ENCODE measurements around the gene CFAP99. TPM values are rescaled to one million over a fixed set of nuclear protein-coding genes. Genes with fewer than 3 reads are reported as not detected.

CFAP99 gene
- total and polyA plus RNA-seq, 4 experiments from 2014 or later: 0.12 to 0.19 TPM; not detected in 2

GRCh38 chr4:2384245-2384644, 34.5 kb upstream of the CFAP99 start:
- H3K36me3 ChIP-seq (ENCODE audit: insufficient read depth, low read length): no peaks in the 10 kb centered on the region
- no peaks in the 10 kb centered on the region for H3K9me3 ChIP-seq (ENCODE audit: control insufficient read depth in 1 of 2, low read length in 2 of 2)
- Mint-ChIP-seq H3K27ac (peak overlapping the region in 3 of 7 donors; percentile 5 to 87 (median 50)), H3K36me3 (peaks cover 7 to 18% of the 10 kb centered on the region in 2 donors), H3K27me3 (no peaks in the 10 kb centered on the region), H3K4me3 (no peak overlapping the region), H3K4me1 (peaks cover 17 to 37% (median 26%) of the 10 kb centered on the region in 4 donors), H3K9me3 (no peaks in the 10 kb centered on the region)
- CTCF ChIA-PET (ENCODE audit: partially characterized antibody): no interaction called here
- POLR2A ChIA-PET (ENCODE audit: partially characterized antibody): no interaction called here
- no peak overlapping the region for H3K4me3 ChIP-seq (ENCODE audit: low read length in 2 of 2)
- intact Hi-C loops (cut with micrococcal nuclease): no loop called here
- H3K27me3 ChIP-seq (ENCODE audit: insufficient read depth, low read length): no peaks in the 10 kb centered on the region
- no peak overlapping the region for H3K27ac ChIP-seq (ENCODE audit: low read depth, low read length)
- peaks cover 10% of the 10 kb centered on the region for H3K4me1 ChIP-seq (ENCODE audit: insufficient read depth, low read length)
- DNase-seq: no peak

- CTCF ChIA-PET (ENCODE audit: partially characterized antibody): no interaction called here
- POLR2A ChIA-PET (ENCODE audit: partially characterized antibody): no interaction called here
- Histone ChIP-seq H3K27ac (ENCODE audit: low read depth, low read length) (no peak overlapping the region), H3K4me3 (ENCODE audit: low read length in 2 of 2) (no peak overlapping the region), H3K36me3 (ENCODE audit: insufficient read depth, low read length) (no peaks in the 10 kb centered on the region), H3K27me3 (ENCODE audit: insufficient read depth, low read length) (no peaks in the 10 kb centered on the region), H3K4me1 (ENCODE audit: insufficient read depth, low read length) (peaks cover 22% of the 10 kb centered on the region), H3K9me3 (ENCODE audit: control insufficient read depth in 1 of 2, low read length in 2 of 2) (no peaks in the 10 kb centered on the region)
- H3K27me3 Mint-ChIP-seq: no peaks in the 10 kb centered on the region
- intact Hi-C loops (cut with micrococcal nuclease): no loop called here
- H3K9me3 Mint-ChIP-seq: no peaks in the 10 kb centered on the region
- no peak overlapping the region for H3K4me3 Mint-ChIP-seq
- H3K4me1 Mint-ChIP-seq: peaks cover 18 to 40% (median 28%) of the 10 kb centered on the region in 4 donors
- peak overlapping the region in 3 of 7 donors; percentile 27 to 64 (median 37) for H3K27ac Mint-ChIP-seq
- H3K36me3 Mint-ChIP-seq: peaks cover 7 to 18% of the 10 kb centered on the region in 2 donors
- DNase-seq: no peak
Observed at GRCh38 chr4:2385516-2385915, 33.2 kb upstream of the CFAP99 start.

GRCh38 chr4:2386717-2387116, 32.0 kb upstream of the CFAP99 start:
- no peaks in the 10 kb centered on the region for H3K27me3 Mint-ChIP-seq
- Histone ChIP-seq H3K27ac (ENCODE audit: low read depth, low read length) (no peak overlapping the region), H3K4me3 (ENCODE audit: low read length in 2 of 2) (no peak overlapping the region), H3K4me1 (ENCODE audit: insufficient read depth, low read length) (peaks cover 26% of the 10 kb centered on the region), H3K36me3 (ENCODE audit: insufficient read depth, low read length) (no peaks in the 10 kb centered on the region), H3K9me3 (ENCODE audit: control insufficient read depth in 1 of 2, low read length in 2 of 2) (no peaks in the 10 kb centered on the region), H3K27me3 (ENCODE audit: insufficient read depth, low read length) (no peaks in the 10 kb centered on the region)
- ChIA-PET CTCF (ENCODE audit: partially characterized antibody) (no interaction called here), POLR2A (ENCODE audit: partially characterized antibody) (no interaction called here)
- intact Hi-C loops (cut with micrococcal nuclease): no loop called here
- peaks cover 17 to 42% (median 30%) of the 10 kb centered on the region in 4 donors for H3K4me1 Mint-ChIP-seq
- no peak overlapping the region for H3K27ac Mint-ChIP-seq
- no peak for DNase-seq
- no peaks in the 10 kb centered on the region for H3K9me3 Mint-ChIP-seq
- H3K4me3 Mint-ChIP-seq: no peak overlapping the region
- H3K36me3 Mint-ChIP-seq: peaks cover 2 to 11% of the 10 kb centered on the region in 2 donors

GRCh38 chr4:2387218-2387617, 31.5 kb upstream of the CFAP99 start:
- Mint-ChIP-seq H3K27ac (no peak overlapping the region), H3K4me1 (peaks cover 17 to 45% (median 33%) of the 10 kb centered on the region in 4 donors), H3K36me3 (peaks cover 2 to 11% of the 10 kb centered on the region in 2 donors), H3K4me3 (no peak overlapping the region), H3K9me3 (no peaks in the 10 kb centered on the region), H3K27me3 (no peaks in the 10 kb centered on the region)
- POLR2A ChIA-PET (ENCODE audit: partially characterized antibody): interaction anchor here (1.1 kb wide), 1 partner anchor 24 kb away, joined by 3 read pairs; no protein-coding TSS in a partner anchor
- peaks cover 26% of the 10 kb centered on the region for H3K4me1 ChIP-seq (ENCODE audit: insufficient read depth, low read length)
- intact Hi-C loops (cut with micrococcal nuclease): no loop called here
- CTCF ChIA-PET (ENCODE audit: partially characterized antibody): no interaction called here
- H3K9me3 ChIP-seq (ENCODE audit: control insufficient read depth in 1 of 2, low read length in 2 of 2): no peaks in the 10 kb centered on the region
- H3K27ac ChIP-seq (ENCODE audit: low read depth, low read length): no peak overlapping the region
- H3K4me3 ChIP-seq (ENCODE audit: low read length in 2 of 2): no peak overlapping the region
- H3K36me3 ChIP-seq (ENCODE audit: insufficient read depth, low read length): no peaks in the 10 kb centered on the region
- H3K27me3 ChIP-seq (ENCODE audit: insufficient read depth, low read length): no peaks in the 10 kb centered on the region
- no peak for DNase-seq

- H3K4me1 Mint-ChIP-seq: peaks cover 15 to 48% (median 35%) of the 10 kb centered on the region in 4 donors
- H3K4me3 Mint-ChIP-seq: no peak overlapping the region
- Histone ChIP-seq H3K27ac (ENCODE audit: low read depth, low read length) (no peak overlapping the region), H3K4me3 (ENCODE audit: low read length in 2 of 2) (no peak overlapping the region), H3K9me3 (ENCODE audit: control insufficient read depth in 1 of 2, low read length in 2 of 2) (no peaks in the 10 kb centered on the region), H3K4me1 (ENCODE audit: insufficient read depth, low read length) (peaks cover 28% of the 10 kb centered on the region), H3K36me3 (ENCODE audit: insufficient read depth, low read length) (no peaks in the 10 kb centered on the region), H3K27me3 (ENCODE audit: insufficient read depth, low read length) (no peaks in the 10 kb centered on the region)
- POLR2A ChIA-PET (ENCODE audit: partially characterized antibody): interaction anchor here (1.1 to 1.4 kb wide), 2 partner anchors 10 to 23 kb away, joined by 3 to 4 read pairs; no protein-coding TSS in a partner anchor
- no peak for DNase-seq
- no peaks in the 10 kb centered on the region for H3K27me3 Mint-ChIP-seq
- peaks cover 2 to 6% of the 10 kb centered on the region in 2 donors for H3K36me3 Mint-ChIP-seq
- intact Hi-C loops (cut with micrococcal nuclease): no loop called here
- peak overlapping the region in 1 of 7 donors; percentile 9 for H3K27ac Mint-ChIP-seq
- CTCF ChIA-PET (ENCODE audit: partially characterized antibody): no interaction called here
- no peaks in the 10 kb centered on the region for H3K9me3 Mint-ChIP-seq
Observed at GRCh38 chr4:2387829-2388228, 30.9 kb upstream of the CFAP99 start.

GRCh38 chr4:2388429-2389182, 30.1 kb upstream of the CFAP99 start:
- intact Hi-C loops (cut with micrococcal nuclease): no loop called here
- no peak for DNase-seq
- H3K27ac ChIP-seq (ENCODE audit: low read depth, low read length): no peak overlapping the region
- Mint-ChIP-seq H3K36me3 (peaks cover 2% of the 10 kb centered on the region in 2 donors), H3K27ac (peak overlapping the region in 4 of 7 donors; percentile 6 to 61 (median 34)), H3K9me3 (no peaks in the 10 kb centered on the region), H3K27me3 (no peaks in the 10 kb centered on the region), H3K4me3 (no peak overlapping the region), H3K4me1 (peaks cover 15 to 52% (median 34%) of the 10 kb centered on the region in 4 donors)
- no peaks in the 10 kb centered on the region for H3K27me3 ChIP-seq (ENCODE audit: insufficient read depth, low read length)
- H3K4me3 ChIP-seq (ENCODE audit: low read length in 2 of 2): no peak overlapping the region
- ChIA-PET CTCF (ENCODE audit: partially characterized antibody) (no interaction called here), POLR2A (ENCODE audit: partially characterized antibody) (interaction anchor here (1.1 to 2.0 kb wide), 3 partner anchors 9 to 24 kb away, joined by 3 to 5 read pairs (median 4); no protein-coding TSS in a partner anchor)
- H3K36me3 ChIP-seq (ENCODE audit: insufficient read depth, low read length): no peaks in the 10 kb centered on the region
- H3K4me1 ChIP-seq (ENCODE audit: insufficient read depth, low read length): peaks cover 36% of the 10 kb centered on the region
- H3K9me3 ChIP-seq (ENCODE audit: control insufficient read depth in 1 of 2, low read length in 2 of 2): no peaks in the 10 kb centered on the region

GRCh38 chr4:2389691-2390090, 29.1 kb upstream of the CFAP99 start:
- peaks cover 47% of the 10 kb centered on the region for H3K4me1 ChIP-seq (ENCODE audit: insufficient read depth, low read length)
- CTCF ChIA-PET (ENCODE audit: partially characterized antibody): no interaction called here
- POLR2A ChIA-PET (ENCODE audit: partially characterized antibody): interaction anchor here (2.0 kb wide), 1 partner anchor 23 kb away, joined by 5 read pairs; no protein-coding TSS in a partner anchor

More at GRCh38 chr4:2389691-2390090, 29.1 kb upstream of the CFAP99 start:
- no peak for DNase-seq
- Histone ChIP-seq H3K4me3 (ENCODE audit: low read length in 2 of 2) (no peak overlapping the region), H3K27ac (ENCODE audit: low read depth, low read length) (no peak overlapping the region), H3K36me3 (ENCODE audit: insufficient read depth, low read length) (no peaks in the 10 kb centered on the region), H3K9me3 (ENCODE audit: control insufficient read depth in 1 of 2, low read length in 2 of 2) (no peaks in the 10 kb centered on the region), H3K27me3 (ENCODE audit: insufficient read depth, low read length) (no peaks in the 10 kb centered on the region)
- Mint-ChIP-seq H3K36me3 (peaks cover 0 to 2% of the 10 kb centered on the region in 2 donors), H3K9me3 (no peaks in the 10 kb centered on the region), H3K27ac (peak overlapping the region in 3 of 7 donors; percentile 9 to 72 (median 71)), H3K4me1 (peaks cover 25 to 60% (median 38%) of the 10 kb centered on the region in 4 donors), H3K4me3 (no peak overlapping the region), H3K27me3 (no peaks in the 10 kb centered on the region)
- intact Hi-C loops (cut with micrococcal nuclease): no loop called here

Data from CD4-positive, alpha-beta memory T cell (primary cell).